ENCODE measurements around the gene SDHB.

DNA sequence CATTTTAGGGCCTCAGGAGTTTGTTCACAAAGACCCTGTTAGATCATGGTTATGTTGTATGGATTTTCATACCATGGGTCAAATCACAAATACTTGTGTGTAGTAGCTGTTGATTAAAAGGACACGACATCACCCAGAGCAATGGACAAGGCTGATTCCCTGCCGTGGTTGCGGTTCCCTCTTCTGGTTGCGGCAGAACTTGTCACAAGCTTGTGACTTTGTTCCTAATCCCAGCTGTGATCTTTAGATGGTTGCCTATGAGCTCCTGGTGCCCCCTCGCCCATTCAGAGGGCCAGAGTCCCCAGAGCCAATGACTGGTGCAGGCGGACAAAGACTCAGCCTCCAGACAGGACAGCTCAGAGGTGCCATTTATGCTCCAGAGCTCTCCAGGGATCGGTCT, 11.8 kb upstream of the SDHB start:
- TF ChIP-seq, protein P1, sequence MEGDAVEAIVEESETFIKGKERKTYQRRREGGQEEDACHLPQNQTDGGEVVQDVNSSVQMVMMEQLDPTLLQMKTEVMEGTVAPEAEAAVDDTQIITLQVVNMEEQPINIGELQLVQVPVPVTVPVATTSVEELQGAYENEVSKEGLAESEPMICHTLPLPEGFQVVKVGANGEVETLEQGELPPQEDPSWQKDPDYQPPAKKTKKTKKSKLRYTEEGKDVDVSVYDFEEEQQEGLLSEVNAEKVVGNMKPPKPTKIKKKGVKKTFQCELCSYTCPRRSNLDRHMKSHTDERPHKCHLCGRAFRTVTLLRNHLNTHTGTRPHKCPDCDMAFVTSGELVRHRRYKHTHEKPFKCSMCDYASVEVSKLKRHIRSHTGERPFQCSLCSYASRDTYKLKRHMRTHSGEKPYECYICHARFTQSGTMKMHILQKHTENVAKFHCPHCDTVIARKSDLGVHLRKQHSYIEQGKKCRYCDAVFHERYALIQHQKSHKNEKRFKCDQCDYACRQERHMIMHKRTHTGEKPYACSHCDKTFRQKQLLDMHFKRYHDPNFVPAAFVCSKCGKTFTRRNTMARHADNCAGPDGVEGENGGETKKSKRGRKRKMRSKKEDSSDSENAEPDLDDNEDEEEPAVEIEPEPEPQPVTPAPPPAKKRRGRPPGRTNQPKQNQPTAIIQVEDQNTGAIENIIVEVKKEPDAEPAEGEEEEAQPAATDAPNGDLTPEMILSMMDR (conservative IDR thresholded peaks at IDR 0.05; ENCODE audit: low read length), result no peak
- no peak for TF ChIP-seq EZH2phosphoT487 (IDR thresholded peaks at IDR 0.05; ENCODE audit: borderline replicate concordance, low read depth, low read length)
